ENCODE data around the gene VCAM1. TPM values are rescaled to one million over a fixed set of nuclear protein-coding genes. Genes with fewer than 3 reads are reported as not detected.

The VCAM1 gene
- total and polyA plus RNA-seq, 9 of the 15 experiments (the other 6 are each of a cell fraction or from before 2014, with no cell fraction given): 0.04 to 0.13 TPM; not detected in 7

GRCh38 chr1:100785470-100786052 lies 66.0 kb downstream of the VCAM1 start (continued):
- TF ChIP-seq CTCFL (IDR thresholded peaks at IDR 0.05; ENCODE audit: borderline replicate concordance, insufficient read depth, low read depth, low read length, poor library complexity, severe bottlenecking): no peak
- no peak for TF ChIP-seq NFYB (IDR thresholded peaks at IDR 0.05; ENCODE audit: extremely low read depth, insufficient read length)
- TF ChIP-seq RERE (CRISPR knock-in tag; IDR thresholded peaks at IDR 0.05; ENCODE audit: borderline replicate concordance): no peak
- TF ChIP-seq ZNF280B (CRISPR knock-in tag; IDR thresholded peaks at IDR 0.05): no peak
- peak; percentile 43 for TF ChIP-seq E2F8 (IDR thresholded peaks at IDR 0.05; ENCODE audit: low read depth, partially characterized antibody)
- TF ChIP-seq TBP (optimal IDR thresholded peaks at IDR 0.05; ENCODE audit: low read depth, low read length): no peak
- peak; percentile 45; the same call in 1 of the 2 replicates for TF ChIP-seq HDAC2 (IDR thresholded peaks at IDR 0.05)
- no peak for TF ChIP-seq RREB1 (CRISPR knock-in tag; IDR thresholded peaks at IDR 0.05)

Data from K562 (cell line).